ENCODE measurements around the gene FAM83F.
"Not testable (repeated sequence)": the region's sequence is repeated elsewhere in the genome, so short reads cannot be mapped to it uniquely, and the experiment has no call there.

FAM83F gene

GRCh38 chr22:39994566-39995392 lies at the start of gene FAM83F:
Gene FAM83F, plus strand, starts transcription at chr22:39994954. Its CDS starts 89 bp downstream, at chr22:39995043.
- peak; percentile 15 for DNase-seq (ENCODE audit: low read depth)

- DNase-seq (ENCODE audit: low read depth): no peak
These were observed 48.6 kb upstream of the FAM83F start for GRCh38 chr22:39946126-39946502.

DNA sequence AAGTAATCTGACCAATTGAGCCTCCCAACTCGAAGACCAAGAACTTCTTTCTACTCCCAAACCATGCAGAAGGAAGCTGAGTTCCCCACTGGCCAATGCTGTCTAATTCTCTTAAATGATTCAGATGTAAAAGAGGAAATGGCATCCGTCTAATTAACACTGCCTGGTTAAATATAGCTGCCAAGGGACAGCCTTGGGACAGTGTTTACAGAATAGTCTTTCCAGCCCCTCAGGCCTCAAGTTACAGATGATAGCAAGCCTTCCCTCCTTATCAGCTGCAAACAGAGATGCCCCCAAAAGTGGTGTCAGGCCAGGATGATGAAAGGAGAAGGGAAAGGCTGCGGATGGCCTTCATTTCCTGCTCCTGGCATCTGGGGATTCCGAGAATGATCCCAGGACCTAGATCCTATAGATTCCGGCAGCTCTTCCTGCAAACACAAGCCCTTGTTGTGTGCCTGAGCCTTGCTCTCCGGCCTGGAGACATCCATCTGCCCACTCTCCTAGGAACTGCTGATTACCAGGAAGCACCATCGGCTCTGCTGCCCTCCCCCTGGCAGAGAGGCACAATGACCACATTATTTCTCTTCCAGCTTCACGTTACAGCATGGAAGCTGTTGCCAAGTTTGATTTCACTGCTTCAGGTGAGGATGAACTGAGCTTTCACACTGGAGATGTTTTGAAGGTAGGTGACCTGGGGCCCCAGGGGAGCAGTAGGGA lies 48.1 kb upstream of the FAM83F start:
- no peak for DNase-seq (ENCODE audit: low read depth)

DNA sequence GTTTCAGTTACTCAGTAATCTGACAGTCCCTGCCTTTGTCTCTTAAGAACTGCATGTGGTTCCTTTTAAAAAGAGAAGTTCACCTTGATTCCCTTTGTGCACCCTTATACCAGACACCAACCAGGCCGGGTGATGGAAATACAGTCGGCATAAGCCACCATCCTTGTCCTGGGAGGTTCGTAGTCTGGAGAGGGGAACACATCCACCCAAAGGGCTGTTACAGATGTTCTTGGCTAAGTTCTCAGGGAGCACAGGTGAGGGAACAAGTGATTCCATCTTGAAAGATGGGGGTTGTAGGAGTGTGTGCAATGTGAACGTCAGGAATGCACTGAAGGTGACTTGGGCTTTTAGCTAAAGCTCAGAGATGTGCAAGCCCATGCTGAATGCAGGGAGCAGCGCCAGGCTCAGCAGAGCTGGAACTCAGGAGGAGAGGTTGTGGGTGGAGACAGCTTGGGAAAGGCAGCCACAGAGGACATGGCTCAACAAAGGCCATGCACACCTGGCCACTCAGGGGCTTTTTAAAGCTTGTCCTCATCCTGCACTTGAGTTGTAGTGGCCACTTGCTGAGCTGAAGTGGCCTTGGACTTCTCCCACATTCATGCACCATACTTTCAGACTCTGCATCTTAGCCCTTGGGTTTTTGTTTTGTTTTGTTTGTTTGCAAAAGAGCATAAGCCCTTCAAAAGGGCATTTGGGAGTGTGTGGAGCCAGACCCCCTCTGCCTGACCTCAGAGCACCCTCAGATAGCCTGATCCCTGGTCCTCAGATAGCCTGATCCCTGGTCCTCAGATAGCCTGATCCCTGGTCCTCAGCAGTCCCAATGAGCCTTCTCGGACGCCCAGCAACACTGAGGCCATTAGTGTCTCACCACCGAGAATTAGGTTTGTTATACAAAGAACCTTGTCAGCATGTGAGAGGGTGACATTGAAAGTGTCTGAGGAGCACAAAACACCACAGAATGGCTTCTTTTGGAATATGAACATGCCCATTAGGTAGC lies 47.2 kb upstream of the FAM83F start:
- no peak for DNase-seq (ENCODE audit: low read depth)

GRCh38 chr22:39949964-39950737 lies 44.6 kb upstream of the FAM83F start:
- no peak for DNase-seq (ENCODE audit: low read depth)

DNA sequence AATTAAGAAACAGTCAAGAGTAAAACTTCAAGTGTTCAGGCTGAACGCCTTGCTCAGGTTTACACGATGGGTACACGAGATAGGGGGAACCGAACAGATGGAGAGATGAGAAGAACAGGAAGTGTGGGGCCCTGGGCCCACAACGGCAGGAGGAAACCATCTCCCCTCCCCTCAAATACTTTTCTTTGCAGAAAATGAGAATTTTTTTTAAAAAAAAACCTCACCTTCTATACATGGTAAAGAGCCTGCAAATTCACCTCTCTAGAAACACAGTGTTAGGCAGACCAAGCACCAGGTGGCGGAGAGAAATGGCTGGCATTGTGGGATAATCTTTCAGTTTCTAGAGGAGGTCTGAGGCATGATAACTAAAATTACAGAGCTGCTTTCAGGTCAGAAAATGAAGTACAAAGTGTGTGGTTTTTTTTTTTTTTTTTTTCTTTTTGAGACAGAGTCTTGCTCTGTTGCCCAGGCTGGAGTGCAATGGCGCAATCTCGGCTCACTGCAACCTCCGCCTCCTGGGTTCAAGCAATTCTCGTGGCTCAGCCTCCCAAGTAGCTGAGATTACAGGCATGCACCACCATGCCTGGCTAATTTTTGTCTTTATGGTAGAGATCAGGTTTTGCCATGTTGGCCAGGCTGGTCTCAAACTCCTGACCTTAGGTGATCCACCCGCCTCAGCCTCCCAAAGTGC lies 43.0 kb upstream of the FAM83F start:
- DNase-seq (ENCODE audit: low read depth): not testable (repeated sequence)

GRCh38 chr22:39952347-39952746 lies 42.4 kb upstream of the FAM83F start:
- no peak for DNase-seq (ENCODE audit: low read depth)

GRCh38 chr22:39953101-39953500 lies 41.7 kb upstream of the FAM83F start:
- no peak for DNase-seq (ENCODE audit: low read depth)

DNA sequence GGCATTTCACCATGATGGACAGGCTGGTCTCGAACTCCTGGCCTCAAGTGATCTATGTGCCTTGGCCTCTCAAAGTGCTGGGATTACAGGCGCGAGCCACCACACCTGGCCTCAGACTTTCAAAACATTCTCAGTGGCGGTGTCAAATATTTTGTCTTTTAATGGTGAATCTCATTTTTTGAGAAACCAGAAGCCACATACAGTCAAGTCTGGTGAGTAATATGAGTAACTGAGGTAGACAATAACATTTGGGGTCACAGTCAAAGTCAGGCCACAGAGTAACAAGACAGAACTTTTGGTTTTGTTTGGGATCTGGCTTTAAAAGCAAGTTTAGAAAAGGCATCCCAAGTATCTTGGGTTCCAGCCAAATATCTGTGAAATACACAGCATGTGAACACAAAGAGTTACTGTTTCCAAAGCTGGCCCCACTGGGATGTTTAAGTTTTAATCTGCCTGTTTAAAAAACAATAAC lies 40.1 kb upstream of the FAM83F start:
- no peak for DNase-seq (ENCODE audit: low read depth)

DNA sequence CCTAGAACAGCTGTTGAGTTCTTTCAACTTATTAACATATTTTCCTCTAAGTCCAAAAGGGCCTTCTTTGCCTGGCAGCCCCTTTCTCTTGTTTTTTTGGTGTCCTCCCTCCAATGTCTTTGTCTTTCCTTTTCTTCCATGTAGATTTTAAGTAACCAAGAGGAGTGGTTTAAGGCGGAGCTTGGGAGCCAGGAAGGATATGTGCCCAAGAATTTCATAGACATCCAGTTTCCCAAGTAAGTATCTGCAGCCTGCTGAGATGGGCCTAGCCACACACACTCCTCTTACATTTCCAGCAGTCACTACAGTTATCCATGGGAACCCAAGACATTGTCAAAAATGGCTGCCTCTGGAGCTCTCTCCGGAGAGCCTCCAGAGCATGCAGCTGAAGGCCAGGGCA lies 39.1 kb upstream of the FAM83F start:
- DNase-seq (ENCODE audit: low read depth): no peak

- no peak for DNase-seq (ENCODE audit: low read depth)
These were observed 37.7 kb upstream of the FAM83F start for GRCh38 chr22:39956932-39957664.

GRCh38 chr22:39958009-39958711 lies 36.6 kb upstream of the FAM83F start:
- no peak for DNase-seq (ENCODE audit: low read depth)

GRCh38 chr22:39958949-39959639 lies 35.7 kb upstream of the FAM83F start:
- DNase-seq (ENCODE audit: low read depth): no peak

DNA sequence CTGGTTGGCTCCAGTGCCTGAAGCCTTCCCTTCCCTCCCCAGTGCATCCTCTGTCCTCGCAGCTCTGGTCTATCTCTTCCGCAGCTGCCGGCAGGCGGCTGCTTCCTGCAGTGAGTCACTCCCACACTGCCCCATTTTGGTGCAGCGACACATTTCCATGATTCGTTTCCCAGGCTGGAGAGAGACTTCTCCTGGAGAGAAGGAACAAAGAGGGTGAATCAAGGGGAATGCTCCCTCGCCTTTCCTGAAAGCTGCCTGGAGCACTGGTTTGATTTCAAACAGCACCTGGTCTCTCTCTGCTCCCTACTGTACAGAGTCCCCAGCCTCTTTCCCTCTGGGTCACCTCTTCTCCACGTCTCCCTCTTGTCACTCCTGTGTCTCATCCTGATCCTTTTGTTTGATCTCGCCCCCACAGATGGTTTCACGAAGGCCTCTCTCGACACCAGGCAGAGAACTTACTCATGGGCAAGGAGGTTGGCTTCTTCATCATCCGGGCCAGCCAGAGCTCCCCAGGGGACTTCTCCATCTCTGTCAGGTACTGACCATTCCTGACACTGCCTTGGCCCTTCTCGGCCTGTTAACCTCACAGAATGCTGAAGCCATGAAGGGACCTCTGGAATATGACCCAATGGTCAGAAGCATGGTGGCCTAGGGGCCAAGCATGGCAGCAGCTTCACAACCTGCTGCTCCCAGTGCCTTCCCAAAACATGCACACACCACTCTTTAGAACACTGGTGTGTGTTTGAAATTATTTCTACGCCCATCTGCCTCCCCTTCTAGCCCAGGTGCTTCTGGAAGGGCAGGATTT lies 34.9 kb upstream of the FAM83F start, which contains the start of gene TMA7B:
TSS of gene TMA7B (plus strand) at position 758 of the 808 bp plus-strand sequence. CDS start 3,978 bp downstream, outside the sequence.
- peak; percentile 16 for DNase-seq (ENCODE audit: low read depth)

- DNase-seq (ENCODE audit: low read depth): peak; percentile 44
These were observed 33.7 kb upstream of the FAM83F start for GRCh38 chr22:39960791-39961746.

DNA sequence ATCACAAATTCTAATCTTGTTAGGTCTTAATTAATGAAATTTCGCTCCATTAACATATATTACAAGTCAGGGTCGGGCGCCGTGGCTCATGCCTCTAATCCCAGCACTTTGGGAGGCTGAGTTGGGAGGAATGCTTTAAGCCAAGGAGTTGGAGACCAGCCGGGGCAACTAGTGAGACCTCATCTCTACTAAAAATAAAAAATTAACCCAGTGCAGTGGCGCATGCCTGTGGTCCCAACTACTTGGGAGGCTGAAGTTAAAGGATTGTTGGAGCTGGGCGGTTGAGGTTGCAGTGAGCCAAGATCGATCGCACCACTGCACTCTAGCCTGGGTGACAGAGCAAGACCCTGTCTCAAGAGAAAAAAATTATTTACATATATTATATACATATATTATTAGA lies 32.7 kb upstream of the FAM83F start:
- no peak for DNase-seq (ENCODE audit: low read depth)
